H1 (cell line): ENCODE data around the gene INO80C. TPM values are rescaled to one million over a fixed set of nuclear protein-coding genes. Genes with fewer than 3 reads are reported as not detected.

Source experiments
- BCL11A ChIP-seq, 2 experiments: IDR thresholded peaks; one replicate each; pipeline ENCODE4 v1.6.1; 2011; ENCODE audit warnings: low read depth in 2 of 2, low read length in 2 of 2, mild to moderate bottlenecking in 2 of 2
- CHD7 ChIP-seq: fragments of 300-600 bp; sonication (generic); IDR thresholded peaks from 2 replicates; pipeline ENCODE4 v1.7.1; 2012; ENCODE audit warnings: low read length, moderate library complexity, mild to moderate bottlenecking, inconsistent platforms; ENCODE audit not compliant: insufficient replicate concordance
- CTCF ChIP-seq, 3 experiments: IDR thresholded peaks; 1 replicate in 2 of 3; 2 replicates in 1 of 3; pipeline versions ENCODE4 v1.5.1 to v1.6.1; 2011; ENCODE audit warnings: low read length in 3 of 3, mild to moderate bottlenecking in 3 of 3, inconsistent platforms in 2 of 3, low read depth in 1 of 3, moderate library complexity in 1 of 3; ENCODE audit not compliant: insufficient read depth in 1 of 3; ENCODE audit errors: control extremely low read depth in 1 of 3
- SP4 ChIP-seq: IDR thresholded peaks from 2 replicates; pipeline ENCODE4 v1.6.1; 2012; ENCODE audit warnings: low read length, inconsistent platforms
- TEAD4 ChIP-seq: IDR thresholded peaks from 2 replicates; pipeline ENCODE4 v1.6.1; 2012; ENCODE audit warnings: low read depth, low read length, inconsistent platforms, mixed read lengths
- YY1 ChIP-seq: IDR thresholded peaks from 2 replicates; pipeline ENCODE4 v1.6.1; 2011; ENCODE audit warnings: low read depth, mild to moderate bottlenecking, low read length
- polyA plus RNA-seq, 7 experiments: library from polyadenylated mRNA; depleted of rRNA in 3 of 7; stranded (reverse) in 5 of 7; unstranded in 2 of 7; fragments of >200 nt in 5 of 7; fragments of 200-250 nt in 2 of 7; gene quantifications; 1 replicate in 5 of 7; 2 replicates in 1 of 7; 4 replicates in 1 of 7; pipeline versions ENCODE4 v1.2.1 to v1.2.3, GENCODE V29; 2011 to 2013; ENCODE audit warnings: missing spikeins in 2 of 7, mixed read lengths in 2 of 7
- total RNA-seq: library from RNA; stranded (reverse); fragmentation: NEBNext Ultra II Directional; extraction: Animal tissue kit (Norgen Biotek cat#: 25700); gene quantifications from 2 replicates; pipeline ENCODE4 v1.2.1, GENCODE V29; 2021

The INO80C gene
- total and polyA plus RNA-seq, 2 of the 8 experiments (the other 6 are each of a cell fraction or from before 2014, with no cell fraction given): 30.1 to 48.9 TPM

GRCh38 chr18:35501369-35501768 is 3.6 kb upstream of the INO80C start (continued):
- no peak for TF ChIP-seq CHD7
- no peak for TF ChIP-seq SP4
- no peak for TF ChIP-seq BCL11A (IDR thresholded peaks at IDR 0.05; ENCODE audit: low read depth in 2 of 2, low read length in 2 of 2)
- TF ChIP-seq TEAD4: no peak
- no peak for TF ChIP-seq YY1
- no peak for TF ChIP-seq CTCF (IDR thresholded peaks at IDR 0.05; ENCODE audit: control extremely low read depth in 1 of 3, insufficient read depth in 1 of 3, low read depth in 1 of 3, low read length in 3 of 3)
